Measurements from ENCODE around the gene UPF1. TPM values are rescaled to one million over a fixed set of nuclear protein-coding genes. Genes with fewer than 3 reads are reported as not detected.

The UPF1 gene
- total and polyA plus RNA-seq, 2 experiments from 2014 or later: 36.4 to 121 TPM

- DNase-seq (ENCODE audit: low read depth in 1 of 2, low spot score in 1 of 2): peak; percentile 84
- H3K4me1 ChIP-seq (ENCODE audit: low read depth): peaks cover 3% of the 10 kb centered on the region
- H3K27ac ChIP-seq: no peak overlapping the region
- H3K27me3 ChIP-seq: no peaks in the 10 kb centered on the region
- peaks cover 18% of the 10 kb centered on the region for H3K36me3 ChIP-seq
- no peaks in the 10 kb centered on the region for H3K9me3 ChIP-seq (ENCODE audit: low read depth)
- TF ChIP-seq CTCF (IDR thresholded peaks at IDR 0.05; ENCODE audit: low read depth, low read length): peak; percentile 94
- no peak overlapping the region for H3K4me3 ChIP-seq
Measured at GRCh38 chr19:18846862-18847548, 15.2 kb downstream of the UPF1 start.

- no peaks in the 10 kb centered on the region for H3K4me1 ChIP-seq (ENCODE audit: low read depth)
- H3K36me3 ChIP-seq: peaks cover 22% of the 10 kb centered on the region
- TF ChIP-seq CTCF (IDR thresholded peaks at IDR 0.05; ENCODE audit: low read depth, low read length): no peak
- H3K9me3 ChIP-seq (ENCODE audit: low read depth): no peaks in the 10 kb centered on the region
- DNase-seq (ENCODE audit: low read depth in 1 of 2, low spot score in 1 of 2): peak in 1 of 2 donors; percentile 29
- H3K4me3 ChIP-seq: no peak overlapping the region
- H3K27ac ChIP-seq: no peak overlapping the region
- no peaks in the 10 kb centered on the region for H3K27me3 ChIP-seq
Measured at GRCh38 chr19:18847549-18848463, 16.0 kb downstream of the UPF1 start.

GRCh38 chr19:18848878-18849661 is 17.3 kb downstream of the UPF1 start:
- peak overlapping the region; percentile 28 for H3K27ac ChIP-seq

GRCh38 chr19:18849838-18850400 is 18.2 kb downstream of the UPF1 start:
- no peak for DNase-seq (ENCODE audit: low read depth in 1 of 2, low spot score in 1 of 2)
- H3K4me1 ChIP-seq (ENCODE audit: low read depth): no peaks in the 10 kb centered on the region
- H3K36me3 ChIP-seq: peaks cover 30% of the 10 kb centered on the region
- H3K4me3 ChIP-seq: no peak overlapping the region
- no peak for TF ChIP-seq CTCF (IDR thresholded peaks at IDR 0.05; ENCODE audit: low read depth, low read length)
- peak overlapping the region; percentile 28 for H3K27ac ChIP-seq
- H3K9me3 ChIP-seq (ENCODE audit: low read depth): no peaks in the 10 kb centered on the region
- no peaks in the 10 kb centered on the region for H3K27me3 ChIP-seq

More at GRCh38 chr19:18848878-18849661, 17.3 kb downstream of the UPF1 start:
- peaks cover 26% of the 10 kb centered on the region for H3K36me3 ChIP-seq
- H3K9me3 ChIP-seq (ENCODE audit: low read depth): no peaks in the 10 kb centered on the region
- no peak overlapping the region for H3K4me3 ChIP-seq
- H3K4me1 ChIP-seq (ENCODE audit: low read depth): no peaks in the 10 kb centered on the region
- peak in 1 of 2 donors; percentile 82 for DNase-seq (ENCODE audit: low read depth in 1 of 2, low spot score in 1 of 2)
- TF ChIP-seq CTCF (IDR thresholded peaks at IDR 0.05; ENCODE audit: low read depth, low read length): no peak
- H3K27me3 ChIP-seq: no peaks in the 10 kb centered on the region

Data from cardiac muscle cell (in vitro differentiated cells and primary cell).